B cell (primary cell): Measurements from ENCODE around the gene PHACTR1. TPM values are rescaled to one million over a fixed set of nuclear protein-coding genes. Genes with fewer than 3 reads are reported as not detected.

Source experiments
- ATAC-seq: fragments of 200-7000 bp; cut with Tn5 transposase; one replicate; pipeline ENCODE4 v1.10.0; 2021; ENCODE audit warnings: low read depth, mild to moderate bottlenecking, moderate number of reproducible peaks, moderate library complexity
- CTCF ChIA-PET: fragments of 350-600 bp; sonication (Branson Sonifier 250); formaldehyde crosslinking; loops from one replicate; lab custom pipeline; 2021; ENCODE audit warnings: antibody characterized with exemption, inconsistent platforms; lab: Charles Lee
- POLR2A ChIA-PET: fragments of 350-600 bp; sonication (Branson Sonifier 250); formaldehyde crosslinking; loops from one replicate; lab custom pipeline; 2021; ENCODE audit warnings: antibody characterized with exemption; lab: Charles Lee
- DNase-seq: peaks from one replicate; pipeline ENCODE4 v3.0.0; 2013
- H2AFZ ChIP-seq: 2 replicates; pipeline ENCODE4 v1.6.1; 2012; ENCODE audit warnings: mild to moderate bottlenecking, low read depth, low read length; ENCODE audit not compliant: insufficient read depth, poor library complexity, severe bottlenecking
- H3K27ac ChIP-seq, 2 donors: 1 replicate in 1 of 2; 2 replicates in 1 of 2; pipeline ENCODE4 v1.5.1; 2012 to 2013; ENCODE audit warnings: low read length in 2 of 2, mild to moderate bottlenecking in 2 of 2, moderate library complexity in 1 of 2
- H3K27me3 ChIP-seq, 4 experiments: fragments of 200-600 bp in 1 of 4; sonication (generic) in 1 of 4; replicated peaks in 1 of 4; 1 replicate in 2 of 4; 2 replicates in 2 of 4; pipeline versions ENCODE4 v1.6.1 to v1.7.0; 2013 to 2016; ENCODE audit warnings: low read length in 3 of 4, mild to moderate bottlenecking in 2 of 4, mixed read lengths in 1 of 4, moderate library complexity in 1 of 4; ENCODE audit not compliant: insufficient read depth in 4 of 4, control insufficient read depth in 3 of 4; ENCODE audit errors: control extremely low read depth in 1 of 4
- H3K36me3 ChIP-seq, 2 experiments: replicated peaks in 1 of 2; 1 replicate in 1 of 2; 2 replicates in 1 of 2; pipeline versions ENCODE4 v1.6.1 to v1.7.1; 2013; ENCODE audit warnings: low read length in 1 of 2; ENCODE audit not compliant: insufficient read depth in 2 of 2, control insufficient read depth in 1 of 2; ENCODE audit errors: control extremely low read depth in 1 of 2, extremely low read depth in 1 of 2
- H3K4me1 ChIP-seq, 2 donors: fragments of 200-600 bp in 1 of 2; sonication (generic) in 1 of 2; 1 replicate in 1 of 2; 2 replicates in 1 of 2; pipeline versions ENCODE4 v1.5.1 to v1.6.1; 2013 to 2017; ENCODE audit warnings: low read length in 2 of 2; ENCODE audit not compliant: control insufficient read depth in 2 of 2, insufficient read depth in 2 of 2
- H3K4me2 ChIP-seq: replicated peaks from 2 replicates; pipeline ENCODE3; 2012; ENCODE audit warnings: mild to moderate bottlenecking, low read depth, low read length; ENCODE audit not compliant: poor library complexity, severe bottlenecking
- H3K4me3 ChIP-seq, 5 experiments: fragments of 200-600 bp in 1 of 5; sonication (generic) in 1 of 5; 1 replicate in 3 of 5; 2 replicates in 2 of 5; pipeline versions ENCODE4 v1.5.1 to v1.7.0; 2011 to 2016; ENCODE audit warnings: low read length in 4 of 5, mild to moderate bottlenecking in 4 of 5, low read depth in 2 of 5, control low read depth in 1 of 5, moderate library complexity in 1 of 5; ENCODE audit not compliant: insufficient read depth in 1 of 5; ENCODE audit errors: control extremely low read depth in 1 of 5, extremely low read depth in 1 of 5
- H3K79me2 ChIP-seq: fragments of 200-600 bp; sonication (generic); one replicate; pipeline ENCODE4 v1.6.0; 2016; ENCODE audit warnings: low read length; ENCODE audit not compliant: control insufficient read depth, insufficient read depth
- H3K9ac ChIP-seq: fragments of 200-600 bp; sonication (generic); 2 replicates; pipeline ENCODE4 v1.6.1; 2017; ENCODE audit warnings: mild to moderate bottlenecking, low read length, moderate library complexity
- H3K9me3 ChIP-seq, 3 donors: one replicate each; pipeline versions ENCODE4 v1.6.1 to v1.7.1; 2013; ENCODE audit warnings: low read length in 2 of 3; ENCODE audit not compliant: control insufficient read depth in 2 of 3, insufficient read depth in 1 of 3; ENCODE audit errors: control extremely low read depth in 1 of 3
- H4K20me1 ChIP-seq: 2 replicates; pipeline ENCODE4 v1.6.0; 2012; ENCODE audit warnings: mild to moderate bottlenecking, low read length; ENCODE audit not compliant: insufficient read depth, control insufficient read depth, poor library complexity, severe bottlenecking
- H3K27ac Mint-ChIP-seq: one replicate; pipeline ENCODE4 v1.8.0; 2021; ENCODE audit warnings: mixed read lengths
- H3K27me3 Mint-ChIP-seq: one replicate; pipeline ENCODE4 v1.8.0; 2021; ENCODE audit warnings: mixed read lengths
- H3K4me1 Mint-ChIP-seq: one replicate; pipeline ENCODE4 v1.8.0; 2021; ENCODE audit warnings: mixed read lengths
- H3K4me3 Mint-ChIP-seq: one replicate; pipeline ENCODE4 v1.8.0; 2021; ENCODE audit warnings: mixed read lengths
- H3K9me3 Mint-ChIP-seq: one replicate; pipeline ENCODE4 v1.8.0; 2022; ENCODE audit warnings: mixed read lengths; ENCODE audit not compliant: insufficient read depth
- CTCF ChIP-seq: fragments of 200-600 bp; IDR thresholded peaks from one replicate; pipeline ENCODE4 v1.8.0; 2022; ENCODE audit warnings: antibody characterized with exemption, mild to moderate bottlenecking
- EZH2 ChIP-seq: IDR thresholded peaks from 2 replicates; pipeline ENCODE4 v1.6.1; 2012; ENCODE audit warnings: borderline replicate concordance, low read depth, mild to moderate bottlenecking, moderate library complexity, low read length; ENCODE audit not compliant: insufficient read depth, poor library complexity, severe bottlenecking
- WGBS: methylation state at CpG from one replicate; pipeline ENCODE4 v1.1.5; 2013; ENCODE audit warnings: missing lambda C conversion rate; ENCODE audit not compliant: insufficient coverage; 5-methylcytosine and 5-hydroxymethylcytosine counted together
- intact Hi-C: fragments of 100-400 bp; cut with micrococcal nuclease; formaldehyde crosslinking; loops from one replicate; pipeline ENCODE4 v1.10.0; 2022
- polyA plus RNA-seq: library from polyadenylated mRNA; depleted of rRNA; stranded (reverse); fragments of >200 nt; gene quantifications from 2 replicates; pipeline ENCODE4 v1.2.3, GENCODE V29; 2012
- total RNA-seq, 2 donors: library from RNA; stranded (reverse); fragments of 120-200 nt in 1 of 2; gene quantifications; 1 replicate in 1 of 2; 2 replicates in 1 of 2; pipeline versions ENCODE4 v1.2.3 to v1.2.4, GENCODE V29; 2013 to 2022

Gene PHACTR1
- total and polyA plus RNA-seq, 2 donors (not counting 1 experiment from before 2014, with no cell fraction given), result 30.2 to 129 TPM

GRCh38 chr6:13119549-13119948 is 403.0 kb downstream of the PHACTR1 start:
- Histone ChIP-seq H2AFZ (no peak overlapping the region), H3K4me2 (no peak overlapping the region), H3K36me3 (no peaks in the 10 kb centered on the region), H3K4me1 (no peaks in the 10 kb centered on the region), H3K9ac (no peak overlapping the region), H3K27ac (no peak overlapping the region), H3K4me3 (no peak overlapping the region), H3K27me3 (peaks cover 0 to 7% (median 2%) of the 10 kb centered on the region in 4 experiments), H4K20me1 (no peaks in the 10 kb centered on the region), H3K9me3 (no peaks in the 10 kb centered on the region), H3K79me2 (no peaks in the 10 kb centered on the region)
- H3K4me3 Mint-ChIP-seq, result no peak overlapping the region
- H3K4me1 Mint-ChIP-seq, result peaks cover 9% of the 10 kb centered on the region
- 85% methylated on average over 4 of the region's 5 CpGs for WGBS
- no peak for TF ChIP-seq EZH2
- no peak for TF ChIP-seq CTCF
- H3K27ac Mint-ChIP-seq, result no peak overlapping the region
- ATAC-seq (no peak), DNase-seq (no peak)
- no peaks in the 10 kb centered on the region for H3K9me3 Mint-ChIP-seq
- H3K27me3 Mint-ChIP-seq, result peaks cover 42% of the 10 kb centered on the region
- ChIA-PET POLR2A (no interaction called here), CTCF (no interaction called here)
- intact Hi-C loops, result no loop called here

- H3K27ac Mint-ChIP-seq, result no peak overlapping the region
- Histone ChIP-seq H3K4me2 (no peak overlapping the region), H3K4me1 (no peaks in the 10 kb centered on the region), H3K79me2 (no peaks in the 10 kb centered on the region), H3K9ac (no peak overlapping the region), H4K20me1 (no peaks in the 10 kb centered on the region), H3K27me3 (peaks cover 0 to 3% (median 1%) of the 10 kb centered on the region in 4 experiments), H3K27ac (no peak overlapping the region), H2AFZ (no peak overlapping the region), H3K36me3 (no peaks in the 10 kb centered on the region), H3K4me3 (no peak overlapping the region), H3K9me3 (no peaks in the 10 kb centered on the region)
- ChIA-PET CTCF (no interaction called here), POLR2A (no interaction called here)
- H3K27me3 Mint-ChIP-seq, result peaks cover 39% of the 10 kb centered on the region
- no peak for TF ChIP-seq EZH2
- no peak for TF ChIP-seq CTCF
- ATAC-seq (no peak), DNase-seq (no peak)
- H3K4me3 Mint-ChIP-seq, result no peak overlapping the region
- 71% methylated on average over 7 of the region's 9 CpGs for WGBS
- no peaks in the 10 kb centered on the region for H3K9me3 Mint-ChIP-seq
- intact Hi-C loops, result no loop called here
- peaks cover 9% of the 10 kb centered on the region for H3K4me1 Mint-ChIP-seq
Measured at GRCh38 chr6:13120483-13121482, 404.2 kb downstream of the PHACTR1 start.
